Panc1 (cell line): Measurements from ENCODE around the gene ZIC2. TPM values are rescaled to one million over a fixed set of nuclear protein-coding genes. Genes with fewer than 3 reads are reported as not detected.

Experiments used
- ATAC-seq: fragments of 200-7000 bp; cut with Tn5 transposase; 2 replicates; pipeline ENCODE4 v1.9.1; 2020; ENCODE audit warnings: mild to moderate bottlenecking, moderate library complexity
- BruUV-seq: library from RNA; stranded (reverse); fragments of 400-500 nt; replicated peaks from 2 replicates; lab custom pipeline; 2021; lab: Mats Ljungman, UMichigan
- CTCF ChIA-PET: fragments of 300-600 bp; sonication (Branson Sonifier 250); formaldehyde crosslinking; loops from one replicate; lab custom pipeline; 2022; ENCODE audit warnings: antibody characterized with exemption; lab: Charles Lee
- POLR2A ChIA-PET: fragments of 300-600 bp; sonication (Branson Sonifier 250); formaldehyde crosslinking; loops from one replicate; lab custom pipeline; 2022; ENCODE audit warnings: antibody characterized with exemption; lab: Charles Lee
- DNase-seq: peaks from one replicate; pipeline ENCODE4 v3.0.0-alpha.2; 2010; ENCODE audit warnings: low read depth, low spot score
- H3K27ac ChIP-seq: 2 replicates; pipeline ENCODE4 v1.5.1; 2011; ENCODE audit warnings: mild to moderate bottlenecking, low read length, inconsistent platforms
- H3K27me3 ChIP-seq: fragments of 200-500 bp; sonication (Bioruptor generic); 2 replicates; pipeline ENCODE4 v1.6.0; 2014; ENCODE audit warnings: low read length, inconsistent platforms; ENCODE audit not compliant: control insufficient read depth, insufficient read depth
- H3K36me3 ChIP-seq: fragments of 200-500 bp; sonication (Bioruptor generic); 2 replicates; pipeline ENCODE4 v1.5.1; 2014; ENCODE audit warnings: inconsistent platforms, mild to moderate bottlenecking, low read length, moderate library complexity; ENCODE audit not compliant: control insufficient read depth, insufficient read depth
- H3K4me1 ChIP-seq: 2 replicates; pipeline ENCODE4 v1.5.1; 2011; ENCODE audit warnings: inconsistent platforms, mild to moderate bottlenecking, low read length, moderate library complexity; ENCODE audit not compliant: control insufficient read depth, insufficient read depth
- H3K4me3 ChIP-seq, 2 experiments: 2 replicates each; pipeline ENCODE4 v1.5.1; 2011 to 2012; ENCODE audit warnings: low read depth in 2 of 2, low read length in 2 of 2, mild to moderate bottlenecking in 2 of 2, inconsistent platforms in 1 of 2, moderate library complexity in 1 of 2
- H3K9me3 ChIP-seq: fragments of 200-500 bp; sonication (Bioruptor generic); 2 replicates; pipeline ENCODE4 v1.5.1; 2014; ENCODE audit warnings: low read depth, mild to moderate bottlenecking, inconsistent platforms, low read length, moderate library complexity; ENCODE audit not compliant: control insufficient read depth, insufficient read depth
- CTCF ChIP-seq: fragments of 450-650 bp; IDR thresholded peaks from 2 replicates; pipeline ENCODE4 v1.5.1; 2017; ENCODE audit warnings: mild to moderate bottlenecking
- POLR2AphosphoS5 ChIP-seq: IDR thresholded peaks from 2 replicates; pipeline ENCODE4 v1.6.1; 2012; ENCODE audit warnings: mild to moderate bottlenecking, low read depth, low read length, moderate library complexity
- REST ChIP-seq, 2 experiments: IDR thresholded peaks; 2 replicates each; pipeline ENCODE4 v1.6.1; 2011 to 2012; ENCODE audit warnings: low read depth in 2 of 2, control low read depth in 1 of 2, low read length in 1 of 2, mild to moderate bottlenecking in 1 of 2, moderate library complexity in 1 of 2; ENCODE audit not compliant: insufficient read depth in 1 of 2
- SIN3A ChIP-seq: IDR thresholded peaks from 2 replicates; pipeline ENCODE4 v1.6.1; 2012; ENCODE audit warnings: low read depth, mild to moderate bottlenecking, low read length, moderate library complexity, borderline replicate concordance; ENCODE audit not compliant: insufficient read depth
- TCF7L2 ChIP-seq: IDR thresholded peaks from 2 replicates; pipeline ENCODE4 v1.6.1; 2011; ENCODE audit warnings: mild to moderate bottlenecking, low read depth, low read length, inconsistent platforms
- in situ Hi-C: cut with HindIII; loops from 2 replicates; pipeline ENCODE4 v1.10.0; 2016; ENCODE audit warnings: low sequenced_read_pairs, low pct_unique_long_range_greater_than_20kb
- intact Hi-C: fragments of 100-400 bp; cut with micrococcal nuclease; formaldehyde crosslinking; loops from one replicate; pipeline ENCODE4 v1.10.0; 2022; ENCODE audit not compliant: unreplicated experiment
- total RNA-seq: library from RNA; stranded (reverse); gene quantifications from one replicate; pipeline ENCODE4 v1.2.1, GENCODE V29; 2021; ENCODE audit not compliant: unreplicated experiment

Gene ZIC2
- total RNA-seq, 1 experiment from 2014 or later, result 54.5 TPM

- DNase-seq (no peak), ATAC-seq (no peak)
- no peaks in the 10 kb centered on the region; the same call in 1 of the 2 replicates for H3K36me3 ChIP-seq
- no peak overlapping the region for H3K4me3 ChIP-seq
- in situ Hi-C loops (no loop called here), intact Hi-C loops (no loop called here)
- BruUV-seq, result TSS peak; percentile 69
- H3K4me1 ChIP-seq, result peaks cover 14% of the 10 kb centered on the region
- H3K27ac ChIP-seq, result no peak overlapping the region
- no peaks in the 10 kb centered on the region for H3K9me3 ChIP-seq
- no peaks in the 10 kb centered on the region for H3K27me3 ChIP-seq
- ChIA-PET CTCF (no interaction called here), POLR2A (no interaction called here)
- TF ChIP-seq CTCF (no peak), SIN3A (no peak), REST (IDR thresholded peaks at IDR 0.05; ENCODE audit: insufficient read depth in 1 of 2, low read depth in 2 of 2, low read length in 1 of 2) (no peak), POLR2AphosphoS5 (no peak), TCF7L2 (no peak)
These were observed 8.3 kb upstream of the ZIC2 start for GRCh38 chr13:99973163-99973807.

DNA sequence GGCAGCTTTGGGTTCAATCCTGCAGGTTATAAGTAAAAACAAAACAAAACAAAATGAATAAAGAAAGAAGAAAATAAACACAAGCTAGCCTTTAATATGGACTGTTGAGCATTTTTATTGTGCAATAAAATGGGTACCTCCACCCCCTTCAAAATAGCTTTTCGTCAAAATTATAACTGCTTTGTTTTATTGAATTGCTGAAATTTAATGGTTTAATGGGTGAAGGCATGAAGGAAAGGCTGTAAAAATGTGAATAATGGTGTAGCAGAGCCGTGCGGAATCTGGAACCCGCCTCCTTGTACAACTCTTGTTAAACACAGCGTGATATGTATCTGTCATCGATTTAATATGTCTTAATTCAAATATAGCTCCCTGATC, 7.8 kb upstream of the ZIC2 start:
- Histone ChIP-seq H3K9me3 (no peaks in the 10 kb centered on the region), H3K27me3 (no peaks in the 10 kb centered on the region), H3K4me1 (peaks cover 15% of the 10 kb centered on the region), H3K27ac (no peak overlapping the region), H3K4me3 (no peak overlapping the region), H3K36me3 (no peaks in the 10 kb centered on the region; the same call in 1 of the 2 replicates)
- no peak for DNase-seq
- TF ChIP-seq TCF7L2 (no peak), REST (IDR thresholded peaks at IDR 0.05; ENCODE audit: insufficient read depth in 1 of 2, low read depth in 2 of 2, low read length in 1 of 2) (no peak), POLR2AphosphoS5 (no peak), SIN3A (no peak)
- POLR2A ChIA-PET, result no interaction called here
- intact Hi-C loops (no loop called here), in situ Hi-C loops (no loop called here)
- CTCF ChIA-PET, result no interaction called here
- no peak for ATAC-seq
- BruUV-seq, result no TSS peak
